SU-DHL-6 (cell line): ENCODE measurements around the gene GCNT1.

ENCODE experiments used
- H2AFZ ChIP-seq: fragments of 200-600 bp; sonication (generic); 2 replicates; pipeline ENCODE4 v1.6.1; 2014; ENCODE audit warnings: low read depth, mild to moderate bottlenecking, moderate library complexity, mixed read lengths, antibody characterized with exemption, low read length; ENCODE audit not compliant: severe bottlenecking
- H3F3A ChIP-seq: fragments of 200-600 bp; shearing (Covaris generic); 2 replicates; pipeline ENCODE4 v1.6.0; 2016; ENCODE audit warnings: antibody characterized with exemption, mild to moderate bottlenecking; ENCODE audit not compliant: insufficient read depth
- H3K27ac ChIP-seq: fragments of 200-600 bp; sonication (generic); 2 replicates; pipeline ENCODE4 v1.5.1; 2016; ENCODE audit warnings: low read depth, mild to moderate bottlenecking, low read length, moderate library complexity, mixed read lengths
- H3K27me3 ChIP-seq: fragments of 200-600 bp; sonication (generic), shearing (Covaris generic); 2 replicates; pipeline ENCODE4 v1.6.0; 2014; ENCODE audit warnings: mild to moderate bottlenecking, low read length
- H3K36me3 ChIP-seq: fragments of 200-600 bp; sonication (generic); 2 replicates; pipeline ENCODE4 v1.6.1; 2014; ENCODE audit warnings: mild to moderate bottlenecking, low read length, mixed read lengths
- H3K4me2 ChIP-seq: fragments of 300-600, 200-600 bp; shearing (Covaris generic), sonication (generic); 2 replicates; pipeline ENCODE4 v1.6.0; 2014; ENCODE audit warnings: low read length, low read depth, mild to moderate bottlenecking; ENCODE audit not compliant: poor library complexity, severe bottlenecking
- H3K4me3 ChIP-seq: fragments of 200-600 bp; sonication (generic); 2 replicates; pipeline ENCODE4 v1.5.1; 2014; ENCODE audit warnings: antibody characterized with exemption, low read length, mild to moderate bottlenecking, mixed read lengths; ENCODE audit not compliant: insufficient read depth, poor library complexity, severe bottlenecking
- H3K79me2 ChIP-seq: fragments of 200-600 bp; sonication (generic); 2 replicates; pipeline ENCODE4 v1.6.1; 2014; ENCODE audit warnings: mild to moderate bottlenecking, low read length, moderate library complexity; ENCODE audit not compliant: insufficient read depth
- H3K9ac ChIP-seq: fragments of 200-600 bp; sonication (generic); 2 replicates; pipeline ENCODE4 v1.7.0; 2014; ENCODE audit warnings: mild to moderate bottlenecking, low read length
- H3K9me2 ChIP-seq: fragments of 200-600 bp; sonication (generic); replicated peaks from 2 replicates; pipeline ENCODE4 v1.6.1; 2014; ENCODE audit warnings: low read length; ENCODE audit not compliant: insufficient read depth
- H3K9me3 ChIP-seq: fragments of 200-600 bp; sonication (generic); 2 replicates; pipeline ENCODE4 v1.6.1; 2014; ENCODE audit warnings: low read length, mixed read lengths; ENCODE audit not compliant: insufficient read depth
- H4K20me1 ChIP-seq: fragments of 200-600 bp; sonication (generic); 2 replicates; pipeline ENCODE4 v1.6.1; 2014; ENCODE audit warnings: low read depth, mild to moderate bottlenecking, antibody characterized with exemption, low read length, moderate library complexity, mixed read lengths
- CTCF ChIP-seq: fragments of 200-600 bp; sonication (generic); IDR thresholded peaks from one replicate; pipeline ENCODE4 v1.5.1; 2017; ENCODE audit warnings: antibody characterized with exemption, mild to moderate bottlenecking, low read length, moderate library complexity; ENCODE audit not compliant: insufficient read depth, poor library complexity, severe bottlenecking
- EZH2phosphoT487 ChIP-seq: fragments of 200-600 bp; sonication (generic), shearing (Covaris generic); conservative IDR thresholded peaks from 2 replicates; pipeline ENCODE4 v1.6.1; 2018; ENCODE audit warnings: mild to moderate bottlenecking, antibody characterized with exemption, low read length, moderate library complexity, mixed read lengths

Gene GCNT1

GRCh38 chr9:76438841-76439588, 20.0 kb upstream of the GCNT1 start:
- Histone ChIP-seq H3K27ac (no peak overlapping the region), H3F3A (no peaks in the 10 kb centered on the region), H3K27me3 (no peaks in the 10 kb centered on the region), H3K9ac (no peak overlapping the region), H3K4me2 (no peak overlapping the region), H3K36me3 (no peaks in the 10 kb centered on the region), H3K4me3 (no peak overlapping the region), H3K9me2 (no peaks in the 10 kb centered on the region), H3K79me2 (no peaks in the 10 kb centered on the region), H4K20me1 (no peaks in the 10 kb centered on the region), H2AFZ (no peak overlapping the region), H3K9me3 (no peaks in the 10 kb centered on the region)
- no peak for TF ChIP-seq EZH2phosphoT487

- no peak overlapping the region for H3K4me3 ChIP-seq
- H3K79me2 ChIP-seq, result no peaks in the 10 kb centered on the region
- no peaks in the 10 kb centered on the region for H4K20me1 ChIP-seq
- no peaks in the 10 kb centered on the region for H3F3A ChIP-seq
- TF ChIP-seq EZH2phosphoT487 (no peak), CTCF (no peak)
- H2AFZ ChIP-seq, result no peak overlapping the region
- H3K4me2 ChIP-seq, result no peak overlapping the region
- H3K27me3 ChIP-seq, result no peaks in the 10 kb centered on the region
- no peaks in the 10 kb centered on the region for H3K9me3 ChIP-seq
- no peak overlapping the region for H3K9ac ChIP-seq
- no peak overlapping the region for H3K27ac ChIP-seq
- no peaks in the 10 kb centered on the region for H3K36me3 ChIP-seq
- no peaks in the 10 kb centered on the region for H3K9me2 ChIP-seq
Observed at GRCh38 chr9:76441551-76442322, 17.2 kb upstream of the GCNT1 start.

GRCh38 chr9:76443887-76444286, 15.1 kb upstream of the GCNT1 start:
- no peak overlapping the region for H2AFZ ChIP-seq
- H3K27ac ChIP-seq, result no peak overlapping the region
- no peak overlapping the region for H3K4me2 ChIP-seq
- no peak overlapping the region for H3K4me3 ChIP-seq
- H3K9ac ChIP-seq, result no peak overlapping the region
- no peaks in the 10 kb centered on the region for H3K27me3 ChIP-seq
- no peaks in the 10 kb centered on the region for H3K9me3 ChIP-seq
- no peaks in the 10 kb centered on the region for H3K9me2 ChIP-seq
- no peaks in the 10 kb centered on the region for H3K79me2 ChIP-seq
- no peaks in the 10 kb centered on the region for H3K36me3 ChIP-seq
- H3F3A ChIP-seq, result no peaks in the 10 kb centered on the region
- H4K20me1 ChIP-seq, result no peaks in the 10 kb centered on the region
- TF ChIP-seq CTCF, result no peak
- TF ChIP-seq EZH2phosphoT487, result no peak
